GM10266 (cell line): ENCODE data around the gene KIAA0513.

Experiments used
- DNase-seq: peaks from one replicate; pipeline ENCODE4 v3.0.0; 2012; ENCODE audit errors: extremely low spot score
- TF ChIP-seq, protein P1 (sequence below): IDR thresholded peaks from 2 replicates; pipeline ENCODE4 v1.5.1; 2012; ENCODE audit warnings: mild to moderate bottlenecking, low read depth; ENCODE audit not compliant: control insufficient read depth, insufficient read depth; ENCODE audit errors: missing control alignments

The KIAA0513 gene

DNA sequence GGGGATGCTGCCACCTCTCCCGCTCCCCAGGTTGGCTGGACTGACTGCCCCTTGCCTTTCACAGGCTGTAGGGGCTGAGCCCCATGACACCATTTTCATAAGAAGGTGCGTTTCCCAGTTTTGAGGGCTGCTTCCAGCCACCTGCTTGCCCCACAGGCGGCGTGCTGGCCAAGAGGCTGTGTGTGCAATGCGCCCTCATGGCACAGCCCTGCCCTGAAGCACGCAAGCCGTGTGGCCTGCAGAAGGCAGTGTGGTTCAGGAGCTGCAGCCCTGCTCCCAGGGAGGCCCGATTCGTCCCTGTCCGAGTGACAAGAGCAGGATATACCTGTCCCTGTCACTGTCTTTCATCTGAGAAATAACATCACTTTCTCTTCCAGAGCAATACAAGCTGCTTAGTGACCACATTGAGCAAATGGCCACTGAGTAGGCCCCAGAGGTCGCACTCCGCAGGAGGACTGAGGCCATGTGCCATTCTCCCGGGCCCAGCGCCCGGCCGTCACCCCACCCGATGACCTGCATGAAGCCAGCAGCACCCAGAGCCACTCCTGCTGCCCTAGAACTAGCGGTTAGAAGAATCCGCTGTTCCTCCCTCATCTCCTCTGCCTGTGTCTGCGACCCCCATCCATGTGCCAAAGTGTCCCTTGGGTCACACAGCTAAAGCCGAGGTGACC is 60.4 kb downstream of the KIAA0513 start:
- no peak for DNase-seq
- TF ChIP-seq, protein P1, sequence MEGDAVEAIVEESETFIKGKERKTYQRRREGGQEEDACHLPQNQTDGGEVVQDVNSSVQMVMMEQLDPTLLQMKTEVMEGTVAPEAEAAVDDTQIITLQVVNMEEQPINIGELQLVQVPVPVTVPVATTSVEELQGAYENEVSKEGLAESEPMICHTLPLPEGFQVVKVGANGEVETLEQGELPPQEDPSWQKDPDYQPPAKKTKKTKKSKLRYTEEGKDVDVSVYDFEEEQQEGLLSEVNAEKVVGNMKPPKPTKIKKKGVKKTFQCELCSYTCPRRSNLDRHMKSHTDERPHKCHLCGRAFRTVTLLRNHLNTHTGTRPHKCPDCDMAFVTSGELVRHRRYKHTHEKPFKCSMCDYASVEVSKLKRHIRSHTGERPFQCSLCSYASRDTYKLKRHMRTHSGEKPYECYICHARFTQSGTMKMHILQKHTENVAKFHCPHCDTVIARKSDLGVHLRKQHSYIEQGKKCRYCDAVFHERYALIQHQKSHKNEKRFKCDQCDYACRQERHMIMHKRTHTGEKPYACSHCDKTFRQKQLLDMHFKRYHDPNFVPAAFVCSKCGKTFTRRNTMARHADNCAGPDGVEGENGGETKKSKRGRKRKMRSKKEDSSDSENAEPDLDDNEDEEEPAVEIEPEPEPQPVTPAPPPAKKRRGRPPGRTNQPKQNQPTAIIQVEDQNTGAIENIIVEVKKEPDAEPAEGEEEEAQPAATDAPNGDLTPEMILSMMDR, result no peak

DNA sequence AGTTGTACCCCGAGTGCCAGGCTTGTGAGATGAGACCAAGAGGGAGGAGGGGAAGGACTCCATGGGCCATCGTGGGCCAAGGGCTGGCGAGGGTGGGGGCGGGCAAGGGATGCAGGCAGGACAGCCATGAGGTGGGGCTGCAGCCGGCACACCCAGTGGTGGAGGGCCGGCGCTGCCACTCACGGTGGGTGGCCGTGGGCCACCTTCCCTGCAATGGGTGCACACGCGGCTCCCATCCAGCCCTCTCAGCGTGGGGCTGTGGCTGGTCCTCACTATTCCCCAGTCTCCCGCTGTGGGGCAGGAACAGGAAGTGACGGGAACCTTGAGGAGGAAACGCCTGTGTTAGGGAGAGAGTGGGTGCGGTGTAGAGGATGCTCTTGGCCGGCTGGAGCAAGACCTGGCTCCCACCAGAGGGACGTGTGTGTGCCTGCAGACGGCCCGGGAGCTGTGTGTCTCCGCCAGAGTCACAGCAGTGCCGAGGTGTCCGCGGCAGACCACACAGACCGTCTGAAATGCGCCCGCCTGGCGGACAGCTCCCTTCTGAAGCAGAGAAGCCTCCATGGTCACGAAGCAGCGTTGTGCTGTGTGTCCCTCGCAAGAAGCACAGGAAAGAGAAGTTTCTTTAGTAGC is 61.1 kb downstream of the KIAA0513 start:
- TF ChIP-seq, protein P1, result no peak
- no peak for DNase-seq

DNA sequence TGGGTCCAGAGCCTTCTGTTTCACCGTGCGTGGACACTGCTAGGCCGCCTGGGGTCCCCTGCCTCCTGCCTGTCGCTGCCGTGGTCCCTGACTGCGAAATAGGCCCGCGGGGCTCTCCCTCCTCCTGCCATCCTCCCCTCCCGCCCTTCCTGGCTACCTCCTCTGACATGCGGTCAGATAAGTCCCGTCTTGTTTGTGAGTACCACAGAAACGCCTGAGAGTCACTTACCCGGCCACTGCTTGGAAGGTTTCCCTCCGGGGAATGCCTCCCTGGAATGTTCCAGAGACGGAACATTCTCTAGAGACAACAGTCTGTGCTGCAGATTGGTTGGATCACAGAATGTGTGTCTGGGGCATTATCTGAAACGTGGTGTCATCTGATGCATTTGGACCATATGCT is 61.9 kb downstream of the KIAA0513 start:
- no peak for DNase-seq
- TF ChIP-seq, protein P1, result no peak

DNA sequence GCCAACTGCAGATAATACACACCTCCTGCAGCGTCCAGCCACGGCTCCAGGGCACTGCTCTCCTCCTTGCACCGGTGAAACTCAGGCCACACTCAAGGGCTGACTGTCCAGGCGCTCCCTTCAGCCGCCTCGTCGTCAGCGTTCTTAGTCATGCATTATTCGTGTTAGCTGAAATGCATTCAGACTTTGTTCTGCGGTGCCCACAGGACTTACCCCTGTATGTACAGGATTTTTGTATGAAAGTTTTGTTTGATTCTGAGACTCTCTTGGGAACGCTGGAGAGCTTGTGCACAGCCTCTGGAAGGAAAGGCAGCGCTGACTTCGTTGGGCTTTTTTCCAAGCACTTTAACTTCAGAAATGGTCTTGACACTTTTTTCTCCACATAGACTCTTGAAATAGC is 62.6 kb downstream of the KIAA0513 start:
- TF ChIP-seq, protein P1, result no peak
- no peak for DNase-seq

DNA sequence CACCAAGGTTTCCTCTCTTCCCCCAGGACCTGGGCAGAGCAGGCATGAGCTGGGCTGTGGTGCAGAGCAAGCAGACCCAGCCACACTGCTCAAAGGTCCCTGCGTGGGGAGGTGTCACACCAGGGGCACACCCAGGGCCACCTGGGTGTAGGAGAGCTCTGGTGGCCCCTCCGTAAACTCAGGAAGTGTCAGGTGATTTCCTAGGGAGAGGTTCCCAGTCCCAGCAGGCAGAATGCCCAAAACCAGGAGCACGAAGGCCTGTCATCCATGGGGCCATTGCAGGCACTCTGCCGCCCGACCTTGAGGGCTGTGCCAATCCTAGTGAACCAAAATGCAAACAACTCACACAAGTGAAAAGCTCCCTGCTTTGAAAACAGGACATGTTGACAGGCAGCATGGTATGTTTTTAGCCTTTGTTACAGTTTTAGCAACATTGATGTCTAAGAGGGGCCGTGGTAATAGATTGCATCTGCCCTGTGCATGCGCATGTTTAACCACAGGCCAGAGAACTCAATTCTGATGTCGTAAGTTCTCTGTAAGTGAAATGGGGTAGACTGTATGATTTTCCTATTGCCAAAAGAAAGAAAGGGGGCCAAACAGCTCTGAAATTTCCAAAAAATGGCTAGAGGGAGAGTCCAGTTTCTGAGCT is 63.4 kb downstream of the KIAA0513 start:
- DNase-seq, result no peak
- TF ChIP-seq, protein P1, result no peak

DNA sequence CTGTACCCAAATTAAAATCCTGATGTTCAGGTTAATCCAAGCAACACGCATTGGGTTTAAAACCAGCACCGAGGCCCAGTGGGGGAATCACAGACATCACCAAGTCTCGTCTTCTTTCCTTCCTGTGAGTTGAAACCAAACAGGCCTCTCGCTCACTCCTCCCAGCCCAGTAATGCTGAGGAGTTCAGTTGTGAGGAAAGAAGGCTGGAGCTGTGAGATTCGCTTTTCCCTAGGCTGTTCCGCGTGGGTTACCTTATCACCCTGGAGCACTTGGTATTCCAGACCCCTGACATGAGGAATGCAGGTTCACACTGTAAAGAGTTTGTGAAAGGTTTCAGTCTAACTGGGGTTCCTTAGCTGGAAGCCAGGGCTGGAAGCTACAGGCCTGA is 63.9 kb downstream of the KIAA0513 start:
- no peak for DNase-seq
- TF ChIP-seq, protein P1, result no peak

DNA sequence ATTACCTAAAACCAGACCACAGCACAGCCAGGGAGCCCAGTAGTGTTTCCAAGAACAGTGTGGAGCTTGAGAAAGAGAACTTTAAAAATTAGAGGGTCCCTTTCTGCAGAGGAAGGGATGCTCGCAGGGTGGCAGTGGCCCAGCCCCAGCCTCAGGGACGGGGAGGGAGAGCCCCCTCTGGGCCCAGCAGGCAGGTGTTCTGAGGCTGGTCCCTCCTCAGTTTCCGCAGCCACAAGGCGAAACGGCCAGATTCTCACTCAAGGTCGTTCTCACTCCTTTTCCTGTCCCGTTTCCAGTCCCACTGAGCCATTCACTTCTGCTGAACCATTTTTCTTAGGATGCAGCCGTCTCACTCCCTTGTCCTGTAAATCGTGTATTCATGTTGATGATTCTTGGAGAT is 64.7 kb downstream of the KIAA0513 start:
- no peak for DNase-seq
- TF ChIP-seq, protein P1, result no peak
